KMS-11 (cell line): ENCODE data around the gene FLCN.

Experiments
- H2AFZ ChIP-seq: fragments of 200-600 bp; sonication (generic); 2 replicates; pipeline ENCODE4 v1.6.1; 2016; ENCODE audit warnings: antibody characterized with exemption, mixed run types, low read depth
- H3K27ac ChIP-seq: fragments of 200-600 bp; sonication (generic); 2 replicates; pipeline ENCODE4 v1.6.1; 2016; ENCODE audit warnings: mild to moderate bottlenecking, mixed run types
- H3K27me3 ChIP-seq: fragments of 200-600 bp; sonication (generic); 2 replicates; pipeline ENCODE4 v1.6.1; 2017; ENCODE audit warnings: mild to moderate bottlenecking, low read depth, mixed run types, moderate library complexity; ENCODE audit not compliant: insufficient read depth
- H3K36me3 ChIP-seq: fragments of 200-600 bp; sonication (generic); 2 replicates; pipeline ENCODE4 v1.6.1; 2017; ENCODE audit warnings: mild to moderate bottlenecking, mixed run types; ENCODE audit not compliant: insufficient read depth
- H3K4me1 ChIP-seq: fragments of 200-600 bp; sonication (generic); 2 replicates; pipeline ENCODE4 v1.6.1; 2016; ENCODE audit warnings: mild to moderate bottlenecking, low read depth, mixed run types; ENCODE audit not compliant: poor library complexity, severe bottlenecking
- H3K4me2 ChIP-seq: fragments of 200-600 bp; sonication (generic); 2 replicates; pipeline ENCODE4 v1.7.0; 2016; ENCODE audit warnings: mild to moderate bottlenecking, mixed run types
- H3K4me3 ChIP-seq: fragments of 200-600 bp; sonication (generic); IDR thresholded peaks from 2 replicates; pipeline ENCODE4 v1.6.1; 2017; ENCODE audit warnings: low read depth, low read length, mixed read lengths; ENCODE audit not compliant: insufficient read depth
- H3K79me2 ChIP-seq: fragments of 200-600 bp; sonication (generic); 2 replicates; pipeline ENCODE4 v1.6.1; 2016; ENCODE audit warnings: low read depth, mixed run types; ENCODE audit not compliant: insufficient read depth
- H3K9ac ChIP-seq: fragments of 200-600 bp; sonication (generic); 2 replicates; pipeline ENCODE4 v1.6.1; 2016; ENCODE audit warnings: mild to moderate bottlenecking, mixed run types
- H4K20me1 ChIP-seq: fragments of 200-600 bp; sonication (generic); 2 replicates; pipeline ENCODE4 v1.6.1; 2016; ENCODE audit warnings: mild to moderate bottlenecking, mixed run types; ENCODE audit not compliant: insufficient read depth
- CTCF ChIP-seq: fragments of 200-600 bp; sonication (generic); conservative IDR thresholded peaks from 2 replicates; pipeline ENCODE4 v1.6.1; 2017; ENCODE audit warnings: low read depth, mild to moderate bottlenecking, antibody characterized with exemption, low read length, moderate library complexity, mixed read lengths

The FLCN gene

GRCh38 chr17:17205368-17206123 is 31.4 kb downstream of the FLCN start:
- Histone ChIP-seq H3K79me2 (peaks cover 43% of the 10 kb centered on the region), H3K36me3 (no peaks in the 10 kb centered on the region), H3K9ac (peak overlapping the region; percentile 94), H2AFZ (peak overlapping the region; percentile 26; the same call in 1 of the 2 replicates), H4K20me1 (no peaks in the 10 kb centered on the region), H3K4me1 (peaks cover 5% of the 10 kb centered on the region), H3K4me2 (peak overlapping the region; percentile 100), H3K4me3 (no peak overlapping the region), H3K27me3 (no peaks in the 10 kb centered on the region), H3K27ac (peak overlapping the region; percentile 73)
- TF ChIP-seq CTCF = no peak

GRCh38 chr17:17204635-17205231 is 32.2 kb downstream of the FLCN start:
- peaks cover 43% of the 10 kb centered on the region for H3K79me2 ChIP-seq
- H3K4me3 ChIP-seq = no peak overlapping the region
- H3K27ac ChIP-seq = peak overlapping the region; percentile 73
- TF ChIP-seq CTCF = no peak
- H3K27me3 ChIP-seq = no peaks in the 10 kb centered on the region
- H4K20me1 ChIP-seq = no peaks in the 10 kb centered on the region
- H3K4me1 ChIP-seq = peaks cover 5% of the 10 kb centered on the region
- H3K9ac ChIP-seq = peak overlapping the region; percentile 94
- H3K4me2 ChIP-seq = peak overlapping the region; percentile 100
- no peak overlapping the region for H2AFZ ChIP-seq
- no peaks in the 10 kb centered on the region for H3K36me3 ChIP-seq

GRCh38 chr17:17204041-17204591 is 32.9 kb downstream of the FLCN start:
- H3K4me2 ChIP-seq = peak overlapping the region; percentile 100
- TF ChIP-seq CTCF = no peak
- H3K36me3 ChIP-seq = no peaks in the 10 kb centered on the region
- H3K9ac ChIP-seq = peak overlapping the region; percentile 94; the same call in 1 of the 2 replicates
- H3K4me3 ChIP-seq = no peak overlapping the region
- no peaks in the 10 kb centered on the region for H3K27me3 ChIP-seq
- peaks cover 5% of the 10 kb centered on the region for H3K4me1 ChIP-seq
- H4K20me1 ChIP-seq = no peaks in the 10 kb centered on the region
- peaks cover 43% of the 10 kb centered on the region for H3K79me2 ChIP-seq
- H3K27ac ChIP-seq = no peak overlapping the region; the same call in 1 of the 2 replicates
- H2AFZ ChIP-seq = no peak overlapping the region

- H3K27me3 ChIP-seq = no peaks in the 10 kb centered on the region
- H3K4me2 ChIP-seq = peak overlapping the region; percentile 100; the same call in 1 of the 2 replicates
- peaks cover 43% of the 10 kb centered on the region for H3K79me2 ChIP-seq
- H3K4me3 ChIP-seq = no peak overlapping the region
- no peak overlapping the region; the same call in 1 of the 2 replicates for H3K9ac ChIP-seq
- H4K20me1 ChIP-seq = no peaks in the 10 kb centered on the region
- no peaks in the 10 kb centered on the region for H3K36me3 ChIP-seq
- no peak overlapping the region for H2AFZ ChIP-seq
- peaks cover 5% of the 10 kb centered on the region for H3K4me1 ChIP-seq
- no peak overlapping the region for H3K27ac ChIP-seq
- TF ChIP-seq CTCF = no peak
Observed at GRCh38 chr17:17203173-17203730, 33.7 kb downstream of the FLCN start.
